BJ (cell line): ENCODE measurements around the gene BAIAP2. TPM values are rescaled to one million over a fixed set of nuclear protein-coding genes. Genes with fewer than 3 reads are reported as not detected.

Experiments used
- CTCF ChIA-PET: fragments of 350-600 bp; formaldehyde crosslinking; extraction: SDS; loops from one replicate; lab custom pipeline; 2021; ENCODE audit warnings: antibody characterized with exemption, inconsistent platforms; lab: Yijun Ruan, JAX
- POLR2A ChIA-PET: fragments of 300-600 bp; sonication (Branson Sonifier 250); formaldehyde crosslinking; extraction: SDS; loops from one replicate; lab custom pipeline; 2021; ENCODE audit warnings: antibody characterized with exemption; lab: Charles Lee
- DNase-seq: peaks from one replicate; pipeline ENCODE4 v3.0.0-alpha.2; 2011; ENCODE audit warnings: low read depth
- H3K27me3 ChIP-seq: 2 replicates; pipeline ENCODE4 v1.6.0; 2011; ENCODE audit warnings: low read length; ENCODE audit not compliant: control insufficient read depth, insufficient read depth
- H3K36me3 ChIP-seq: 2 replicates; pipeline ENCODE4 v1.5.1; 2011; ENCODE audit warnings: low read length; ENCODE audit not compliant: control insufficient read depth, insufficient read depth
- H3K4me3 ChIP-seq: 2 replicates; pipeline ENCODE4 v1.5.1; 2011; ENCODE audit warnings: low read depth, mild to moderate bottlenecking, control low read depth, low read length
- polyA plus RNA-seq: library from polyadenylated mRNA; depleted of rRNA; stranded (reverse); fragments of >200 nt; gene quantifications from 2 replicates; pipeline ENCODE4 v1.2.3, GENCODE V29; 2011
- TF ChIP-seq, protein P1 (sequence below): IDR thresholded peaks from 2 replicates; pipeline ENCODE4 v1.5.1; 2011; ENCODE audit warnings: low read depth, mild to moderate bottlenecking, control low read depth, inconsistent platforms, low read length, moderate library complexity; ENCODE audit not compliant: insufficient read depth

BAIAP2 gene
- polyA plus RNA-seq, 1 experiment = 12.1 TPM

DNA sequence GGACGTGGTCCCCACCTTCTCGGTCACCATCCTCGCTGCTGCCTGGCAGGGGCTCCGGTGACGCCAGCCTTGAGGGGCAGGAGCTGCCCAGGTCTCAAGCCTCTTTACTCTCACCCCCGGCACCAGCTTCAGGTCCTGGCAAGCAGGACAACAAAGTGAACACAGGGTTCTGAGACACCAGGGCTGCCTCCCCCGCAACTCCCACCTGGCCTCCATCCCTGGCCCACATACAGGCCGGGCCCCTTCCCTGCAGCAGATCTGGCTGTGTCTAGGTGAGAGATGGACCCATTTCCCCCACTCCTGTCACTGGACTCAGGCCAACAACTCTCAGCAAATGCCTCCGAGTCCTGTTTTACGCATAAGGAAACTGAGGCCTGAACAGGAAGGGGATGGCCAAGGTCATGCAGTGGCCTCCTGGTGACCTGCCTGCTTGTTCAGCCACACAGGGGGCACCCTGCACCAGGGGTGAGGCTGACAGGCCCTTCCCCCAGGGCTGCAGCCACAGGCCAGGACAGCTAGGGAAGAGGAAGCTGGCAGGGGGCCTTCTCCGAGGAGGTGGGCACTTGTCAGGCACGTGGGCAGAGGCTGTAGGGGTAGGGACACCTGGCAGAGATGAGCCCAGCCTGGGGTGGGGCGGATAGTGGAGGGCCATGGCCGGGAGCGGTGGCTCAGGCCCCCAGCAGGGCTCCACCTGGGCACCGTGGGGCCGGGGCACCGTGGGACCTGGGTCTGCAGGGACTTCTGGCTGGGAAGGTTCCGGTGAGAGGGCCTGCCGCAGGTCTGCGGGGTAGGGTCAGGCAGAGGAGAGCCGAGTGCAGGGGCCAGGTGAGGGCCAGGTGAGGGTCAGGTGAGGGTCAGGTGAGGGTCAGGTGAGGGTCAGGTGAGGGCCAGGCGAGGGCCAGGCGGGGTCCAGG, 83.6 kb downstream of the BAIAP2 start:
- DNase-seq = no peak
- Histone ChIP-seq H3K27me3 (peaks cover 2% of the 10 kb centered on the region; the same call in 1 of the 2 replicates), H3K36me3 (peaks cover 2% of the 10 kb centered on the region), H3K4me3 (peak overlapping the region; percentile 70)
- ChIA-PET CTCF (interaction anchor here (1.2 to 3.2 kb wide), 2 partner anchors 16 to 25 kb away, joined by 3 to 16 read pairs; no protein-coding TSS in a partner anchor), POLR2A (no interaction called here)
- TF ChIP-seq, protein P1, sequence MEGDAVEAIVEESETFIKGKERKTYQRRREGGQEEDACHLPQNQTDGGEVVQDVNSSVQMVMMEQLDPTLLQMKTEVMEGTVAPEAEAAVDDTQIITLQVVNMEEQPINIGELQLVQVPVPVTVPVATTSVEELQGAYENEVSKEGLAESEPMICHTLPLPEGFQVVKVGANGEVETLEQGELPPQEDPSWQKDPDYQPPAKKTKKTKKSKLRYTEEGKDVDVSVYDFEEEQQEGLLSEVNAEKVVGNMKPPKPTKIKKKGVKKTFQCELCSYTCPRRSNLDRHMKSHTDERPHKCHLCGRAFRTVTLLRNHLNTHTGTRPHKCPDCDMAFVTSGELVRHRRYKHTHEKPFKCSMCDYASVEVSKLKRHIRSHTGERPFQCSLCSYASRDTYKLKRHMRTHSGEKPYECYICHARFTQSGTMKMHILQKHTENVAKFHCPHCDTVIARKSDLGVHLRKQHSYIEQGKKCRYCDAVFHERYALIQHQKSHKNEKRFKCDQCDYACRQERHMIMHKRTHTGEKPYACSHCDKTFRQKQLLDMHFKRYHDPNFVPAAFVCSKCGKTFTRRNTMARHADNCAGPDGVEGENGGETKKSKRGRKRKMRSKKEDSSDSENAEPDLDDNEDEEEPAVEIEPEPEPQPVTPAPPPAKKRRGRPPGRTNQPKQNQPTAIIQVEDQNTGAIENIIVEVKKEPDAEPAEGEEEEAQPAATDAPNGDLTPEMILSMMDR = no peak

DNA sequence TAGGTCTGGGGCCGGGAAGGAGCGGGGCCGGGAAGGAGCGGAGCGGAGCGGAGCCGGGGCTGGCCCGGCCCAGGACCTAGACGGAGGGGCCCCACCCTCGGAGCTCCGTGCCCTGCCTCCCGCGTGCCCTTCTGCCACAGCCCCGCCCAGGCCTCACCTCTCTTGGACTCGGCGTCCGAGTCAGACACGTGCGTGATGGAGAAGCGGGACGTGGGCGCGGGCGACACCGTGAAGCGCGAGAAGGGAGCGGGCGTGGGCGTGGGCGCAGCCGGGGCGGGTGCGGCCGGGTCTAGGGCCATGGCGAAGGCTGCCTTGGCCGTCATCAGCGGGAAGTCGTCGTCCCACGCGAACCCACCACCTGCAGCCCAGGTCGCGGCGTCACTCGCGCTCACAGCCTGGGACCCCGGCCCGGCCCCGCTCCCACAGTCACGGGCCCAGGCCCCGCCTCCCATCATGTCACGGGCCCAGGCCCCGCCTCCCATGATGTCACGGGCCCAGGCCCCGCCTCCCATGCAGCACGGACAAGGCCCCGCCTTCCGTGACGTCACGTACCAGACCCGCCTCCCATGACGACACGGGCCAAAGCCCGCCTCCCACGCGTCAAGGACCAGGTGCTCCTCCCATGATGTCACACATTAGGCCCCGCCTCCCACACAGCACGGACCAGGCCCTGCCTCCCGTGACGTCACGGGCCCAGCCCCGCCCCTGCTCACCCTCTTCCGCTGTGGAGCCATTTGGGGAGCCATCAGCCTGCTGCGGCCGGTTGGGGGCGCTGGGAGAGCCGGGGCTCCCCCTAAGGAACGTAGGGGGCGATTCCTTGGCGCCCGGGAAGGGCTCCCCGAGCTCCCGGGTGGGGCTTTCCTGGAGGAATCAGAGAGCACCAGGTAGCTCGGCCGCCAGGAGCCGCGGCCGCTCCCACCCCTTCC, 84.5 kb downstream of the BAIAP2 start:
- peaks cover 2% of the 10 kb centered on the region for H3K36me3 ChIP-seq
- CTCF ChIA-PET = interaction anchor here (0.6 to 1.2 kb wide), 3 partner anchors 22 to 82 kb away, joined by 3 read pairs; no protein-coding TSS in a partner anchor
- TF ChIP-seq, protein P1 = peak; percentile 35
- peak overlapping the region; percentile 70 for H3K4me3 ChIP-seq
- POLR2A ChIA-PET = no interaction called here
- peak; percentile 17 for DNase-seq
- peaks cover 2% of the 10 kb centered on the region; the same call in 1 of the 2 replicates for H3K27me3 ChIP-seq

DNA sequence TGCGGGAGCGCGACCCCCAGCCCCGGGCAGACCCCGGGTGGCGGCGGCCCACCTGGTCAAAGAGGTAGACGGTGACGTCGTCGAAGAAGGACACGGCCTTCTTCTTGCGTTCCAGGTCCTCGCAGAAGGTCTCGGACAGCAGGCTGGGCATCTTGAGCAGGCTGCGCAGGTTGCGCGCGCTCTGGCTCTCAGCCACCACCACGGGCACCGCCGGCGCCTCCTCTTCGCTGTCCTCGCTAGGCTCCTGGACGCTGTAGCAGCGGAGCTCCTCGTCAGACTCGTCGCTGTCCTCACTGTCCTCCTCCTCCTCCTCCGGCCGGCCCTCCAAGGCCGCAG, 85.2 kb downstream of the BAIAP2 start:
- TF ChIP-seq, protein P1 = no peak
- POLR2A ChIA-PET = no interaction called here
- DNase-seq = no peak
- Histone ChIP-seq H3K36me3 (no peaks in the 10 kb centered on the region; the same call in none of the 2 replicates), H3K27me3 (peaks cover 2% of the 10 kb centered on the region; the same call in 1 of the 2 replicates), H3K4me3 (peak overlapping the region; percentile 1)
- CTCF ChIA-PET = interaction anchor here (0.9 kb wide), 1 partner anchor 22 kb away, joined by 3 read pairs; no protein-coding TSS in a partner anchor

DNA sequence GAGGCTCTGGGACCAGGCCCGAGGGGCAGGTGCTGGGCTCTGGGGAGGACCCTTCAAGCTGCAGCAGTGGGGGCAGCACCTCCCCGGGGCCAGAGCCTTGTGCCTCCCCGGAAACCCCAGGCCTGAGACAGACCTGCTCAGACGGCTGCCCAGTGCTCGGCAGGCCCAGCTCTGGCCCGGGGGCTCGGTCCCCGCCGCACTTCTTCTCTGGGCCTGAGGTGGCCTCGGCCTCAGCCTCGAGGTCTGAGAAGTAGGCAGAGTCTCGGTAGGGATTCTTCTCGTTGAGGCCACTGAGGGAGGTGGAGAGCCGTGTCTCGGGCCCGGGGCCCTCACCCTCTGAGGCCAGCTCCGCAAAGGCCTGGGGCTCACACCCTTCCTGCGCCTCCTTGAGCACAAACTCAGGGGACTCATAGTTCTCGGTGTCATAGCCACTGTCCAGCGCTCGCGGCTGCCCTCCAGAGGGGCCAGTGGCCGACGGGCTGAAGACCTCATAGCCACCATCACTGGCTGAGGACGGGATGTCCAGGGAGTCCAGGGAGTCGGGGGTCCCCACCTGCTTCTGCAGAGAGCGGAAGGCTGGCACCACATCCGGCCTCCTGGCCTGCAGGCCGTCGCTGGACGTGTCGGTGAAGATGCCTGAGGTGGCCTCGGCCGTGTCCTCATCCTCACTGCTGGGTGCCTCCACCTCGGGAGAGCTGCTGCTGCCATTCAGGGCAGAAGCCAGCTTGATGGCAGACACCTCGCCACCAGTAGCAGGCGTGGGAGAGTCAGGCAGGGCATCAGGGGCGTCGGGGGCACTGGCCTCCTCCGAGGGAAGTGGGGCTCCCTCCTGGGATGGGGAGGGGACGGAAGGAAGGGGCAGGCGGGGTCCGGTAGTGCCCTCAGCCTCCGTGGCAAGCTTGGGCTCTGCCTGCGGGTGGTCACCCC, 86.0 kb downstream of the BAIAP2 start:
- Histone ChIP-seq H3K27me3 (peaks cover 2% of the 10 kb centered on the region; the same call in 1 of the 2 replicates), H3K36me3 (no peaks in the 10 kb centered on the region), H3K4me3 (no peak overlapping the region)
- TF ChIP-seq, protein P1 = no peak
- no peak for DNase-seq
- ChIA-PET POLR2A (no interaction called here), CTCF (interaction anchor here (0.9 to 1.4 kb wide), 2 partner anchors 21 to 23 kb away, joined by 3 read pairs; no protein-coding TSS in a partner anchor)
